ENCODE results near the gene KANSL1. TPM values are rescaled to one million over a fixed set of nuclear protein-coding genes. Genes with fewer than 3 reads are reported as not detected.

KANSL1 gene
- polyA plus RNA-seq, 1 donor from 2014 or later, result 65.0 TPM

- Histone ChIP-seq H3K9ac (ENCODE audit: low read length) (no peak overlapping the region), H3F3A (ENCODE audit: insufficient read depth, low read length, poor library complexity, severe bottlenecking) (no peaks in the 10 kb centered on the region), H3K9me2 (ENCODE audit: insufficient read depth, low read length) (no peaks in the 10 kb centered on the region), H4K20me1 (ENCODE audit: insufficient read depth) (peaks cover 45% of the 10 kb centered on the region), H3K9me3 (ENCODE audit: low read length) (no peaks in the 10 kb centered on the region), H3K27me3 (ENCODE audit: insufficient read depth, low read depth, low read length) (no peaks in the 10 kb centered on the region), H3K79me2 (replicated peaks; ENCODE audit: insufficient read depth, low read length) (peaks cover 94% of the 10 kb centered on the region), H3K27ac (ENCODE audit: low read length) (no peak overlapping the region), H3K4me2 (ENCODE audit: low read length) (no peak overlapping the region), H2AFZ (ENCODE audit: low read depth, low read length) (no peak overlapping the region), H3K36me3 (ENCODE audit: insufficient read depth, low read length) (no peaks in the 10 kb centered on the region), H3K4me3 (ENCODE audit: low read length) (no peak overlapping the region)
- TF ChIP-seq RAD21 (conservative IDR thresholded peaks at IDR 0.05) (no peak), CTCF (IDR thresholded peaks at IDR 0.05; ENCODE audit: poor library complexity, severe bottlenecking) (no peak), EP300 (conservative IDR thresholded peaks at IDR 0.05; ENCODE audit: poor library complexity, severe bottlenecking) (no peak), MXI1 (conservative IDR thresholded peaks at IDR 0.05; ENCODE audit: poor library complexity, severe bottlenecking) (no peak), TAF1 (IDR thresholded peaks at IDR 0.05; ENCODE audit: low read depth) (no peak), REST (IDR thresholded peaks at IDR 0.05; ENCODE audit: borderline replicate concordance) (no peak), POLR2AphosphoS5 (IDR thresholded peaks at IDR 0.05) (no peak), EZH2 (IDR thresholded peaks at IDR 0.05; ENCODE audit: borderline replicate concordance, insufficient read depth, low read length, poor library complexity, severe bottlenecking) (no peak), SMC3 (conservative IDR thresholded peaks at IDR 0.05; ENCODE audit: poor library complexity) (no peak)
Measured at GRCh38 chr17:46109603-46110189, 83.5 kb downstream of the KANSL1 start.

GRCh38 chr17:46108550-46109110 lies 84.6 kb downstream of the KANSL1 start:
- Histone ChIP-seq H3K4me2 (ENCODE audit: low read length) (no peak overlapping the region), H3K4me3 (ENCODE audit: low read length) (no peak overlapping the region), H3K9me2 (ENCODE audit: insufficient read depth, low read length) (no peaks in the 10 kb centered on the region), H3K79me2 (replicated peaks; ENCODE audit: insufficient read depth, low read length) (peaks cover 96% of the 10 kb centered on the region), H4K20me1 (ENCODE audit: insufficient read depth) (peaks cover 39% of the 10 kb centered on the region), H2AFZ (ENCODE audit: low read depth, low read length) (no peak overlapping the region), H3K9ac (ENCODE audit: low read length) (no peak overlapping the region), H3K27me3 (ENCODE audit: insufficient read depth, low read depth, low read length) (no peaks in the 10 kb centered on the region), H3K9me3 (ENCODE audit: low read length) (no peaks in the 10 kb centered on the region), H3K36me3 (ENCODE audit: insufficient read depth, low read length) (no peaks in the 10 kb centered on the region), H3K27ac (ENCODE audit: low read length) (no peak overlapping the region), H3F3A (ENCODE audit: insufficient read depth, low read length, poor library complexity, severe bottlenecking) (no peaks in the 10 kb centered on the region)
- TF ChIP-seq MXI1 (conservative IDR thresholded peaks at IDR 0.05; ENCODE audit: poor library complexity, severe bottlenecking) (no peak), CTCF (IDR thresholded peaks at IDR 0.05; ENCODE audit: poor library complexity, severe bottlenecking) (no peak), RAD21 (conservative IDR thresholded peaks at IDR 0.05) (no peak), SMC3 (conservative IDR thresholded peaks at IDR 0.05; ENCODE audit: poor library complexity) (no peak), TAF1 (IDR thresholded peaks at IDR 0.05; ENCODE audit: low read depth) (no peak), REST (IDR thresholded peaks at IDR 0.05; ENCODE audit: borderline replicate concordance) (no peak), EP300 (conservative IDR thresholded peaks at IDR 0.05; ENCODE audit: poor library complexity, severe bottlenecking) (no peak), EZH2 (IDR thresholded peaks at IDR 0.05; ENCODE audit: borderline replicate concordance, insufficient read depth, low read length, poor library complexity, severe bottlenecking) (no peak), POLR2AphosphoS5 (IDR thresholded peaks at IDR 0.05) (no peak)
